SK-N-SH treated with all-trans-retinoic acid at 6 μM for 48 hours (cell line): ENCODE results near the gene FBXW10.
"Not testable (repeated sequence)": the region's sequence is repeated elsewhere in the genome, so short reads cannot be mapped to it uniquely, and the experiment has no call there.

Source experiments
- CSDC2 ChIP-seq: fragments of 250-450 bp; sonication (Bioruptor Pico); IDR thresholded peaks from 2 replicates; pipeline ENCODE4 v1.5.0; 2020; ENCODE audit warnings: mild to moderate bottlenecking, moderate library complexity
- OSR1 ChIP-seq: fragments of 250-450 bp; sonication (Bioruptor Pico); IDR thresholded peaks from 2 replicates; pipeline ENCODE4 v1.8.0; 2022; ENCODE audit warnings: moderate library complexity, mild to moderate bottlenecking, inconsistent platforms
- RARB ChIP-seq: fragments of 250-450 bp; sonication (Bioruptor Pico); IDR thresholded peaks from 2 replicates; pipeline ENCODE4 v1.8.0; 2021; ENCODE audit warnings: mild to moderate bottlenecking, moderate library complexity
- SNAI2 ChIP-seq: fragments of 250-450 bp; sonication (Bioruptor Pico); IDR thresholded peaks from 2 replicates; pipeline ENCODE4 v1.5.0; 2020; ENCODE audit warnings: mild to moderate bottlenecking, moderate library complexity
- TOX ChIP-seq: fragments of 250-450 bp; sonication (Bioruptor Pico); IDR thresholded peaks from 2 replicates; pipeline ENCODE4 v1.8.0; 2021; ENCODE audit warnings: mild to moderate bottlenecking, moderate library complexity, borderline replicate concordance
- ZNF565 ChIP-seq: fragments of 450-650 bp; formaldehyde crosslinking; conservative IDR thresholded peaks from 2 replicates; pipeline ENCODE4 v1.5.0; 2020; ENCODE audit warnings: low read depth, mild to moderate bottlenecking, moderate library complexity
- TF ChIP-seq, protein P1 (sequence below): fragments of 250-450 bp; sonication (Bioruptor Pico); IDR thresholded peaks from 2 replicates; pipeline ENCODE4 v1.8.0; 2020; ENCODE audit warnings: mild to moderate bottlenecking, moderate library complexity, borderline replicate concordance
- TF ChIP-seq, protein P2 (sequence below): fragments of 250-450 bp; sonication (Bioruptor Pico); IDR thresholded peaks from 2 replicates; pipeline ENCODE4 v1.5.0; 2020; ENCODE audit warnings: mild to moderate bottlenecking, moderate library complexity

DNA sequence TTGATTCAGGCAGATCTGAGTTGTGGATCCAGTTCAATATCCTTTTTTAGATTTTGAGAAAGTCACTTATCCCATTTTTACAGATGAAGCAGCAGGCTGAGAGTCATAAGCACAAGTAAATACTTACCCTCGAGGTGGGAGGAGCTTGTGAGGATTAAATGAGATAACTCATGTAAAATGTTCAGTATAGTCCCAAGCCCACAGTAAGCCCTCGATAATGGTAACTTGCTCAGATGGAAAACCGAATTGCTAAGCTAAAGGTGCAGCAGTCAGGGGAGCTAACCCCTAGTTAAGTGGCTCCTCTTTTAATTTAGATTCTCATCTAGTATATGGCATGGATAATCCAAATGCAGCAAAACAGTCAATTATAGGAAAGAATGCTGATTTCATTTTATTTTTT lies 72.1 kb downstream of the FBXW10 start:
- not testable (repeated sequence) for TF ChIP-seq RARB; CSDC2 (CRISPR knock-in tag); SNAI2 (CRISPR knock-in tag); OSR1 (CRISPR knock-in tag); ZNF565; TOX (CRISPR knock-in tag)
- TF ChIP-seq, protein P1, sequence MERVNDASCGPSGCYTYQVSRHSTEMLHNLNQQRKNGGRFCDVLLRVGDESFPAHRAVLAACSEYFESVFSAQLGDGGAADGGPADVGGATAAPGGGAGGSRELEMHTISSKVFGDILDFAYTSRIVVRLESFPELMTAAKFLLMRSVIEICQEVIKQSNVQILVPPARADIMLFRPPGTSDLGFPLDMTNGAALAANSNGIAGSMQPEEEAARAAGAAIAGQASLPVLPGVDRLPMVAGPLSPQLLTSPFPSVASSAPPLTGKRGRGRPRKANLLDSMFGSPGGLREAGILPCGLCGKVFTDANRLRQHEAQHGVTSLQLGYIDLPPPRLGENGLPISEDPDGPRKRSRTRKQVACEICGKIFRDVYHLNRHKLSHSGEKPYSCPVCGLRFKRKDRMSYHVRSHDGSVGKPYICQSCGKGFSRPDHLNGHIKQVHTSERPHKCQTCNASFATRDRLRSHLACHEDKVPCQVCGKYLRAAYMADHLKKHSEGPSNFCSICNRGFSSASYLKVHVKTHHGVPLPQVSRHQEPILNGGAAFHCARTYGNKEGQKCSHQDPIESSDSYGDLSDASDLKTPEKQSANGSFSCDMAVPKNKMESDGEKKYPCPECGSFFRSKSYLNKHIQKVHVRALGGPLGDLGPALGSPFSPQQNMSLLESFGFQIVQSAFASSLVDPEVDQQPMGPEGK (CRISPR knock-in tag), result not testable (repeated sequence)
- TF ChIP-seq, protein P2, sequence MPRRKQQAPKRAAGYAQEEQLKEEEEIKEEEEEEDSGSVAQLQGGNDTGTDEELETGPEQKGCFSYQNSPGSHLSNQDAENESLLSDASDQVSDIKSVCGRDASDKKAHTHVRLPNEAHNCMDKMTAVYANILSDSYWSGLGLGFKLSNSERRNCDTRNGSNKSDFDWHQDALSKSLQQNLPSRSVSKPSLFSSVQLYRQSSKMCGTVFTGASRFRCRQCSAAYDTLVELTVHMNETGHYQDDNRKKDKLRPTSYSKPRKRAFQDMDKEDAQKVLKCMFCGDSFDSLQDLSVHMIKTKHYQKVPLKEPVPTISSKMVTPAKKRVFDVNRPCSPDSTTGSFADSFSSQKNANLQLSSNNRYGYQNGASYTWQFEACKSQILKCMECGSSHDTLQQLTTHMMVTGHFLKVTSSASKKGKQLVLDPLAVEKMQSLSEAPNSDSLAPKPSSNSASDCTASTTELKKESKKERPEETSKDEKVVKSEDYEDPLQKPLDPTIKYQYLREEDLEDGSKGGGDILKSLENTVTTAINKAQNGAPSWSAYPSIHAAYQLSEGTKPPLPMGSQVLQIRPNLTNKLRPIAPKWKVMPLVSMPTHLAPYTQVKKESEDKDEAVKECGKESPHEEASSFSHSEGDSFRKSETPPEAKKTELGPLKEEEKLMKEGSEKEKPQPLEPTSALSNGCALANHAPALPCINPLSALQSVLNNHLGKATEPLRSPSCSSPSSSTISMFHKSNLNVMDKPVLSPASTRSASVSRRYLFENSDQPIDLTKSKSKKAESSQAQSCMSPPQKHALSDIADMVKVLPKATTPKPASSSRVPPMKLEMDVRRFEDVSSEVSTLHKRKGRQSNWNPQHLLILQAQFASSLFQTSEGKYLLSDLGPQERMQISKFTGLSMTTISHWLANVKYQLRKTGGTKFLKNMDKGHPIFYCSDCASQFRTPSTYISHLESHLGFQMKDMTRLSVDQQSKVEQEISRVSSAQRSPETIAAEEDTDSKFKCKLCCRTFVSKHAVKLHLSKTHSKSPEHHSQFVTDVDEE (CRISPR knock-in tag), result not testable (repeated sequence)
